Measurements from ENCODE around the gene RBM39.

- no peak for TF ChIP-seq POLR2AphosphoS5 (IDR thresholded peaks at IDR 0.05; ENCODE audit: low read depth, low read length)
- TF ChIP-seq FOSL1 (IDR thresholded peaks at IDR 0.05; ENCODE audit: insufficient read depth, low read depth, low read length): no peak
- TF ChIP-seq ATF3 (IDR thresholded peaks at IDR 0.05; ENCODE audit: insufficient read depth, low read depth, low read length): no peak
- no peak for TF ChIP-seq CTCF (IDR thresholded peaks at IDR 0.05; ENCODE audit: control extremely low read depth in 1 of 3, insufficient read depth in 1 of 3, low read depth in 1 of 3, low read length in 3 of 3)
- no peak for TF ChIP-seq CREB1 (IDR thresholded peaks at IDR 0.05)
- TF ChIP-seq JUN (IDR thresholded peaks at IDR 0.05; ENCODE audit: low read depth, low read length): no peak
Observed at GRCh38 chr20:35731469-35731788, 10.6 kb downstream of the RBM39 start.
